PFSK-1 (cell line): ENCODE results near the gene SND1.
A peak's percentile ranks its signal among the peaks of the same experiment; 100 is the strongest.

Source experiments
- FOXP2 ChIP-seq: optimal IDR thresholded peaks from 2 replicates; pipeline ENCODE3; 2011; ENCODE audit warnings: borderline replicate concordance, control low read depth, inconsistent platforms; ENCODE audit not compliant: insufficient read depth; ENCODE audit errors: extremely low read length, extremely low read depth
- POLR2AphosphoS5 ChIP-seq: IDR thresholded peaks from 2 replicates; pipeline ENCODE4 v1.6.1; 2012; ENCODE audit warnings: low read depth, mild to moderate bottlenecking, control low read depth, low read length, moderate library complexity
- REST ChIP-seq, 2 experiments: IDR thresholded peaks; 2 replicates each; pipeline versions ENCODE4 v1.6.1 to v1.8.0; 2011 to 2012; ENCODE audit warnings: low read depth in 2 of 2, low read length in 2 of 2, control low read depth in 1 of 2, inconsistent platforms in 1 of 2, mild to moderate bottlenecking in 1 of 2, moderate library complexity in 1 of 2; ENCODE audit not compliant: insufficient read depth in 1 of 2
- SIN3A ChIP-seq: IDR thresholded peaks from 2 replicates; pipeline ENCODE4 v1.6.1; 2012; ENCODE audit warnings: mild to moderate bottlenecking, low read length, moderate library complexity, borderline replicate concordance; ENCODE audit not compliant: insufficient read depth
- TAF1 ChIP-seq: IDR thresholded peaks from 2 replicates; pipeline ENCODE4 v1.6.1; 2012; ENCODE audit warnings: low read length, control low read depth, borderline replicate concordance; ENCODE audit not compliant: insufficient read depth

The SND1 gene

GRCh38 chr7:127976738-127977120, 324.7 kb downstream of the SND1 start:
- TF ChIP-seq TAF1 = no peak
- TF ChIP-seq POLR2AphosphoS5 = no peak
- peak; percentile 45; the same call in 1 of the 2 replicates for TF ChIP-seq SIN3A
- TF ChIP-seq FOXP2 = no peak
- peak in 1 of 2 experiments; percentile 49; a peak in 1 of 4 replicates for TF ChIP-seq REST (IDR thresholded peaks at IDR 0.05; ENCODE audit: insufficient read depth in 1 of 2, low read depth in 2 of 2, low read length in 2 of 2)

GRCh38 chr7:127978421-127978820, 326.4 kb downstream of the SND1 start:
- TF ChIP-seq SIN3A (no peak), REST (IDR thresholded peaks at IDR 0.05; ENCODE audit: insufficient read depth in 1 of 2, low read depth in 2 of 2, low read length in 2 of 2) (no peak), POLR2AphosphoS5 (no peak), FOXP2 (no peak), TAF1 (no peak)

GRCh38 chr7:127979113-127979727, 327.2 kb downstream of the SND1 start:
- TF ChIP-seq SIN3A (no peak), POLR2AphosphoS5 (no peak), REST (IDR thresholded peaks at IDR 0.05; ENCODE audit: insufficient read depth in 1 of 2, low read depth in 2 of 2, low read length in 2 of 2) (no peak), TAF1 (no peak), FOXP2 (no peak)

- TF ChIP-seq FOXP2 = no peak
- no peak for TF ChIP-seq SIN3A
- TF ChIP-seq POLR2AphosphoS5 = no peak
- TF ChIP-seq TAF1 = no peak
- no peak for TF ChIP-seq REST (IDR thresholded peaks at IDR 0.05; ENCODE audit: insufficient read depth in 1 of 2, low read depth in 2 of 2, low read length in 2 of 2)
These were observed 327.7 kb downstream of the SND1 start for GRCh38 chr7:127979728-127980126.

- no peak for TF ChIP-seq POLR2AphosphoS5
- TF ChIP-seq TAF1 = no peak
- no peak for TF ChIP-seq SIN3A
- TF ChIP-seq FOXP2 = no peak
- TF ChIP-seq REST (IDR thresholded peaks at IDR 0.05; ENCODE audit: insufficient read depth in 1 of 2, low read depth in 2 of 2, low read length in 2 of 2) = no peak
These were observed 328.9 kb downstream of the SND1 start for GRCh38 chr7:127980901-127981300.
